ENCODE measurements around the gene LRRIQ1. TPM values are rescaled to one million over a fixed set of nuclear protein-coding genes. Genes with fewer than 3 reads are reported as not detected.
"Not testable (repeated sequence)": the region's sequence is repeated elsewhere in the genome, so short reads cannot be mapped to it uniquely, and the experiment has no call there.

LRRIQ1 gene
- total RNA-seq, 4 donors from 2014 or later, result 1.3 to 6.8 (median 4.4) TPM

- TF ChIP-seq POLR2A (IDR thresholded peaks at IDR 0.05) (no peak), CTCF (IDR thresholded peaks at IDR 0.05) (no peak)
- DNase-seq, result no peak
- H3K36me3 ChIP-seq, result no peaks in the 10 kb centered on the region
- H3K27ac ChIP-seq, result no peak overlapping the region
- no peaks in the 10 kb centered on the region for H3K9me3 ChIP-seq
- H3K4me1 ChIP-seq, result no peaks in the 10 kb centered on the region
- intact Hi-C loops (cut with DNase I), result no loop called here
- no peaks in the 10 kb centered on the region for H3K27me3 ChIP-seq
- WGBS, 2 donors, result 85 to 87% methylated on average over 2 to 4 of the region's 4 CpGs
- no peak overlapping the region for H3K4me3 ChIP-seq (replicated peaks in 1 of 3)
Measured at GRCh38 chr12:85206543-85206942, 170.4 kb downstream of the LRRIQ1 start.

DNA sequence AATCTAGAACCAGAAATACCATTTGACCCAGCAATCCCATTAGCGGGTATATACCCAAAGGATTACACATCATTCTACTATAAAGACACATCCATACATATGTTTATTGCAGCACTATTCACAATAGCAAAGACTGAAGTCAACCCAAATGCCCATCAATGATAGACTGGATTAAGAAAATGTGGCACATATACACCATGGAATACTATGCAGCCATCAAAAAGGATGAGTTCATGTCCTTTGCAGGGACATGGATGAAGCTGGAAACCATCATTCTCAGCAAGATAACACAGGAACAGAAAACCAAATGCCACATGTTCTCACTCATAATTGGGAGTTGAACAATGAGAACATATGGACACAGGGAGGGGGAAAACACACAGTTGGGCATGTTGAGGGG is 188.2 kb downstream of the LRRIQ1 start:
- DNase-seq; H3K36me3 ChIP-seq; intact Hi-C loops (cut with DNase I); H3K4me3 ChIP-seq (replicated peaks in 1 of 3); H3K27me3 ChIP-seq; H3K9me3 ChIP-seq; H3K4me1 ChIP-seq; H3K27ac ChIP-seq: not testable (repeated sequence)
- WGBS, 2 donors, result 100% methylated on average over 1 of the region's 1 CpG

GRCh38 chr12:85225501-85225900 is 189.3 kb downstream of the LRRIQ1 start:
- Histone ChIP-seq H3K36me3 (no peaks in the 10 kb centered on the region), H3K27ac (no peak overlapping the region), H3K4me3 (replicated peaks in 1 of 3) (no peak overlapping the region), H3K27me3 (no peaks in the 10 kb centered on the region), H3K4me1 (no peaks in the 10 kb centered on the region), H3K9me3 (no peaks in the 10 kb centered on the region)
- intact Hi-C loops (cut with DNase I), result no loop called here
- no peak for TF ChIP-seq CTCF (IDR thresholded peaks at IDR 0.05)
- no peak for TF ChIP-seq POLR2A (IDR thresholded peaks at IDR 0.05)
- 67 to 71% methylated on average over 1 of the region's 1 CpG for WGBS, 2 donors
- DNase-seq, result no peak

DNA sequence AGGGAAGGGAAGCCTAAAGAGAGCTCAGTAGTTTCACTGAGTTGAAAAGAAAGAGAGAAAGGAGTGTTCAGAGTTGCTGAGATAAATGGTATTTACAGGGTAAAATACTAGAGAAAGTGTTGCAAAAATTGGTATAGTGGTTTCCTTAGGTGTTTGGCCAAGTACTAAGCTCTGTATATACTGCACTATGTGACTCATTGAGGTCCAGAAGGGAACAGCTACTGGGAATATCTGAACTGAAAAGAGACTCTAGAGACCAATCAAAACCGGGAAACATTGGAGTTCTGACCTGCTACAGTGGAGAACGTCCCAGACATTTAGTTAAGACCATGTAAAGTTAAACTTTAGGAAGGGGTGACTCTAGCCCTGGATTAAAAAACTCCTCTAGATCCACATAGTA is 201.2 kb downstream of the LRRIQ1 start:
- H3K9me3 ChIP-seq, result no peaks in the 10 kb centered on the region
- H3K36me3 ChIP-seq, result no peaks in the 10 kb centered on the region
- no peaks in the 10 kb centered on the region for H3K27me3 ChIP-seq
- 60 to 68% methylated on average over 2 of the region's 2 CpGs for WGBS, 2 donors
- no peaks in the 10 kb centered on the region for H3K4me1 ChIP-seq
- H3K27ac ChIP-seq, result no peak overlapping the region
- intact Hi-C loops (cut with DNase I), result no loop called here
- no peak overlapping the region for H3K4me3 ChIP-seq (replicated peaks in 1 of 3)
- TF ChIP-seq CTCF (IDR thresholded peaks at IDR 0.05) (no peak), POLR2A (IDR thresholded peaks at IDR 0.05) (no peak)
- DNase-seq, result no peak

DNA sequence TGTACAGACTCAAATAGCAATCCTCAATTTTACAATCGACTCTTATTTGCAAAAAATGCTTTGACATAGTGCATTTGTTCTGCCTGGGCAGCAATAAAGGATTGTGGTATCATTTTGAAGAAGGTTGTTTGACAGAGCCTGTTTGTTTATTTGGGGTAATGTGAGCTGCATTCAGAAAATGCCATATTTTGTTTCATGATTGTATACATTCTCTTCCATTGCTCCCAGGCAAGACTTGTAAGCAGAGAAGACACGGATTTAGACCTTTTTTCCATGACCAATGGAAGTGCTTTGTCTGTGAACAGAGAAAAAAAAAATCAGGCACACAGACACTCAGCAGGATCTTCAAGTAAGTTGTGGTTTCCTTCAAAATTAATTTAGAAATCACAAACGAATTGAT is 208.4 kb downstream of the LRRIQ1 start:
- TF ChIP-seq CTCF (IDR thresholded peaks at IDR 0.05) (no peak), POLR2A (IDR thresholded peaks at IDR 0.05) (no peak)
- intact Hi-C loops (cut with DNase I), result no loop called here
- no peak for DNase-seq
- Histone ChIP-seq H3K9me3 (no peaks in the 10 kb centered on the region), H3K27me3 (no peaks in the 10 kb centered on the region), H3K4me3 (replicated peaks in 1 of 3) (no peak overlapping the region), H3K27ac (no peak overlapping the region), H3K4me1 (no peaks in the 10 kb centered on the region), H3K36me3 (no peaks in the 10 kb centered on the region)
- WGBS, 2 donors, result 65 to 67% methylated on average over 3 of the region's 3 CpGs

GRCh38 chr12:85253853-85254252 is 217.7 kb downstream of the LRRIQ1 start:
- WGBS, 2 donors, result 70% methylated on average over 4 of the region's 4 CpGs
- H3K4me1 ChIP-seq, result no peaks in the 10 kb centered on the region
- no peak for DNase-seq
- no peaks in the 10 kb centered on the region for H3K27me3 ChIP-seq
- no peak overlapping the region for H3K4me3 ChIP-seq (replicated peaks in 1 of 3)
- no peak overlapping the region for H3K27ac ChIP-seq
- no peaks in the 10 kb centered on the region for H3K9me3 ChIP-seq
- intact Hi-C loops (cut with DNase I), result no loop called here
- TF ChIP-seq POLR2A (IDR thresholded peaks at IDR 0.05), result no peak
- TF ChIP-seq CTCF (IDR thresholded peaks at IDR 0.05), result no peak
- no peaks in the 10 kb centered on the region for H3K36me3 ChIP-seq

Measured in thyroid gland (tissue), 4 donors.